HG03095 (cell line): Measurements from ENCODE around the gene ZWILCH.
"Not testable (repeated sequence)": the region's sequence is repeated elsewhere in the genome, so short reads cannot be mapped to it uniquely, and the experiment has no call there.

Experiments
- ATAC-seq: cut with Tn5 transposase; IDR thresholded peaks from one replicate; pipeline ENCODE4 v1.9.1; 2021; ENCODE audit warnings: moderate library complexity; ENCODE audit not compliant: unreplicated experiment

The ZWILCH gene

GRCh38 chr15:66486887-66487286, 18.2 kb upstream of the ZWILCH start:
- ATAC-seq = no peak

GRCh38 chr15:66488525-66488924, 16.6 kb upstream of the ZWILCH start:
- ATAC-seq = no peak

GRCh38 chr15:66489179-66489791, 15.8 kb upstream of the ZWILCH start:
- ATAC-seq = no peak

- no peak for ATAC-seq
Observed at GRCh38 chr15:66491846-66492245, 13.3 kb upstream of the ZWILCH start.

- no peak for ATAC-seq
Observed at GRCh38 chr15:66494262-66494661, 10.9 kb upstream of the ZWILCH start.

- ATAC-seq = no peak
Observed at GRCh38 chr15:66496951-66497501, 8.1 kb upstream of the ZWILCH start.

- ATAC-seq = peak; percentile 76
Observed at GRCh38 chr15:66497502-66498455, 7.3 kb upstream of the ZWILCH start, which contains the start of gene SNAPC5. SNAPC5 (minus strand) TSS chr15:66497762; CDS start chr15:66497731, 31 bp downstream.

- ATAC-seq = no peak
Observed at GRCh38 chr15:66498501-66499386, 6.4 kb upstream of the ZWILCH start.

- ATAC-seq = not testable (repeated sequence)
Observed at GRCh38 chr15:66500346-66500745, 4.8 kb upstream of the ZWILCH start.

GRCh38 chr15:66502491-66502890, 2.6 kb upstream of the ZWILCH start:
- ATAC-seq = no peak

GRCh38 chr15:66503041-66503648, 2.0 kb upstream of the ZWILCH start:
- not testable (repeated sequence) for ATAC-seq

- no peak for ATAC-seq
Observed at GRCh38 chr15:66503780-66504562, 1.2 kb upstream of the ZWILCH start.

- peak; percentile 25 for ATAC-seq
Observed at GRCh38 chr15:66505430-66505811, 295 bp downstream of the ZWILCH start.

GRCh38 chr15:66505818-66506217, 692 bp downstream of the ZWILCH start:
- ATAC-seq = no peak

GRCh38 chr15:66508293-66508883, 3.3 kb downstream of the ZWILCH start:
- ATAC-seq = no peak

- ATAC-seq = no peak
Observed at GRCh38 chr15:66514586-66514985, 9.5 kb downstream of the ZWILCH start.

GRCh38 chr15:66515901-66516322, 10.8 kb downstream of the ZWILCH start:
- ATAC-seq = no peak

- no peak for ATAC-seq
Observed at GRCh38 chr15:66523926-66524325, 18.8 kb downstream of the ZWILCH start.

GRCh38 chr15:66524838-66525237, 19.7 kb downstream of the ZWILCH start:
- no peak for ATAC-seq
